Testis (tissue), 3 donors: Measurements from ENCODE around the gene GUCA2A. TPM values are rescaled to one million over a fixed set of nuclear protein-coding genes. Genes with fewer than 3 reads are reported as not detected.

Source experiments
- DNase-seq: peaks from one replicate; pipeline ENCODE4 v3.0.0-alpha.2; 2019
- H3K27ac ChIP-seq, 2 donors: fragments of 200-600 bp; sonication (generic); one replicate each; pipeline ENCODE4 v1.5.1; 2019
- H3K27me3 ChIP-seq: fragments of 200-600 bp; sonication (generic); one replicate; pipeline ENCODE4 v1.5.1; 2019
- H3K36me3 ChIP-seq: fragments of 200-600 bp; sonication (generic); one replicate; pipeline ENCODE4 v1.5.1; 2017; ENCODE audit warnings: low read depth; ENCODE audit errors: missing control alignments
- H3K4me1 ChIP-seq: fragments of 200-600 bp; sonication (generic); one replicate; pipeline ENCODE4 v1.5.1; 2019
- H3K4me3 ChIP-seq, 2 donors: fragments of 200-600 bp; sonication (generic); one replicate each; pipeline ENCODE4 v1.5.1; 2017 to 2019
- H3K9me3 ChIP-seq: fragments of 200-600 bp; sonication (generic); one replicate; pipeline ENCODE4 v1.5.1; 2017
- POLR2A ChIP-seq: fragments of 450-650 bp; IDR thresholded peaks from one replicate; pipeline ENCODE4 v1.6.1; 2017; ENCODE audit warnings: antibody characterized with exemption, mild to moderate bottlenecking, moderate library complexity
- WGBS, 2 donors: methylation state at CpG; one replicate each; pipeline ENCODE4 v1.1.5; 2018; 5-methylcytosine and 5-hydroxymethylcytosine counted together
- intact Hi-C: fragments of 100-400 bp; cut with DNase I; formaldehyde crosslinking; loops from one replicate; pipeline ENCODE4 v1.15.1; 2023; ENCODE audit warnings: low total_unique reads
- polyA plus RNA-seq: library from polyadenylated mRNA; stranded (reverse); fragments of 350-450 nt; fragmentation: Illumina TruSeq; extraction: RNeasy Lipid Tissue Mini Kit (QIAGEN cat#74804); gene quantifications from one replicate; pipeline ENCODE4 v1.2.3, GENCODE V29; 2014; ENCODE audit warnings: low read depth, low replicate concordance; ENCODE audit not compliant: insufficient read depth
- total RNA-seq, 2 donors: library from RNA; depleted of rRNA; stranded (reverse); fragments of >200 nt; gene quantifications; one replicate each; pipeline ENCODE4 v1.2.3, GENCODE V29; 2016
- TF ChIP-seq, protein P1 (sequence below), 3 experiments: fragments of 450-650 bp in 2 of 3; fragments of 200-600 bp in 1 of 3; sonication (generic) in 1 of 3; IDR thresholded peaks; one replicate each; pipeline ENCODE4 v1.5.1; 2016 to 2019; ENCODE audit warnings: antibody characterized with exemption in 3 of 3, mild to moderate bottlenecking in 2 of 3, moderate library complexity in 1 of 3

Gene GUCA2A
- total and polyA plus RNA-seq, 3 donors from 2014 or later: not detected

DNA sequence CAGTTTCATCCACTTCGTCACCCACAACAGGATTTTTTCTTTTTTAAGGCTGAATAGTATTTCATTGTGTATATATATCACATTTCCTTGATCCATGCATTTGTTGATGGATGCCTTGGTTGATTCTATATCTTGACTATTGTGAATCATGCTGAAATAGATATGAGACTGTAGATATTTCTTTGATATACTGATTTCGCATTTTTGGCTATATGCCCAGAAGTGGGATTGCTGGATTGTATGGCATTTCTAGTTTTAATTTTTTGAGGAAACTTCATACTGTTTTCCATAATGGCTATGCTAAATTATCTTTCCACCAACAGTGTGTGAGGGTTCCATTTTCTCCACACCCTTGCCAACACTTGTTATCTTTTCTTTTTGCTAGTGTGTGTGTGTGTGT lies 6.4 kb downstream of the GUCA2A start:
- WGBS, 2 donors: 81% methylated on average over 2 of the region's 2 CpGs

DNA sequence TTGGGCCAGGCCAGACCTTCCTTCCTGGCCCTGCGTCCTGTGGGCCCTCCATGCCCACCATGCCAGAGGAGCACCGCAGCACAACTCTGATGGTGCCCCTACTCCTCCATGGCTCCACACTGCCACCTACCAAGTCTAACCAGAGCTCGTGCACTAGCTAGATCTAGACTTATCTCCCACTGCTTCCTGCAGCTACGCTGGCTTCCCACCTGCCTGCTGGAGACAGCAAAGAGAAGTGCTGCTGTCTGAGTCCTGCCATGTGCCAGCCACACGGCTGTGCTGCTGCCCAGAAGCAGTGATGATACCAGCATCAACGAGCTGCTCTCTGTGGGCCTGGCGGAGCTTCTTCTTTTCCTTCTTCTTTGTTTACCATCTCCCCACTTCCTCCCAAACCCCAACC lies 6.9 kb downstream of the GUCA2A start:
- H3K4me3 ChIP-seq: no peak overlapping the region
- no peaks in the 10 kb centered on the region for H3K9me3 ChIP-seq
- DNase-seq: no peak
- no peak overlapping the region for H3K27ac ChIP-seq
- TF ChIP-seq, protein P1, sequence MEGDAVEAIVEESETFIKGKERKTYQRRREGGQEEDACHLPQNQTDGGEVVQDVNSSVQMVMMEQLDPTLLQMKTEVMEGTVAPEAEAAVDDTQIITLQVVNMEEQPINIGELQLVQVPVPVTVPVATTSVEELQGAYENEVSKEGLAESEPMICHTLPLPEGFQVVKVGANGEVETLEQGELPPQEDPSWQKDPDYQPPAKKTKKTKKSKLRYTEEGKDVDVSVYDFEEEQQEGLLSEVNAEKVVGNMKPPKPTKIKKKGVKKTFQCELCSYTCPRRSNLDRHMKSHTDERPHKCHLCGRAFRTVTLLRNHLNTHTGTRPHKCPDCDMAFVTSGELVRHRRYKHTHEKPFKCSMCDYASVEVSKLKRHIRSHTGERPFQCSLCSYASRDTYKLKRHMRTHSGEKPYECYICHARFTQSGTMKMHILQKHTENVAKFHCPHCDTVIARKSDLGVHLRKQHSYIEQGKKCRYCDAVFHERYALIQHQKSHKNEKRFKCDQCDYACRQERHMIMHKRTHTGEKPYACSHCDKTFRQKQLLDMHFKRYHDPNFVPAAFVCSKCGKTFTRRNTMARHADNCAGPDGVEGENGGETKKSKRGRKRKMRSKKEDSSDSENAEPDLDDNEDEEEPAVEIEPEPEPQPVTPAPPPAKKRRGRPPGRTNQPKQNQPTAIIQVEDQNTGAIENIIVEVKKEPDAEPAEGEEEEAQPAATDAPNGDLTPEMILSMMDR (IDR thresholded peaks at IDR 0.05): no peak
- TF ChIP-seq POLR2A: no peak
- no peaks in the 10 kb centered on the region for H3K4me1 ChIP-seq
- intact Hi-C loops: no loop called here
- 64 to 69% methylated on average over 7 of the region's 7 CpGs for WGBS, 2 donors
- H3K27me3 ChIP-seq: no peaks in the 10 kb centered on the region
- H3K36me3 ChIP-seq: no peaks in the 10 kb centered on the region

More for the DNA sequence above, 6.4 kb downstream of the GUCA2A start:
- intact Hi-C loops: no loop called here
- Histone ChIP-seq H3K36me3 (no peaks in the 10 kb centered on the region), H3K9me3 (no peaks in the 10 kb centered on the region), H3K27me3 (no peaks in the 10 kb centered on the region), H3K27ac (no peak overlapping the region), H3K4me1 (no peaks in the 10 kb centered on the region), H3K4me3 (no peak overlapping the region)
- no peak for DNase-seq
- no peak for TF ChIP-seq POLR2A
- TF ChIP-seq, protein P1 (IDR thresholded peaks at IDR 0.05): no peak

DNA sequence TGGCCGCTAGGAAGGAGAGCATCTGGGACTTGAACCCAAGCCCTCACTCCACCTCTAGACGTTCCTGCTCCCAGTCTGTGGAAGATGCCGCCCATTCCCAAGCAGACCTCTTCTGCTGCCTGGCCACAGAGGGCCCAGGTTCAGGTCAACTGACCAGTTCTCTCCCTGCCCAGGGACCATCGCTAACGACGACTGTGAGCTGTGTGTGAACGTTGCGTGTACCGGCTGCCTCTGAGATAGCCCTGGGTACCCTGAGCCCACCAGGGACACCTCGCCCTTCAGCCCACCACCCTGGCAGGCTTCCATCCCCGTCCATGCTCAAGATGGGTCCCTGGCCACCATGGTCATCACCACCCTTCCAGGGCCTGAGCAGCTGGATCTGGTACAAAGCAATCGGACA lies 9.2 kb downstream of the GUCA2A start:
- H3K4me3 ChIP-seq: no peak overlapping the region
- no peaks in the 10 kb centered on the region for H3K4me1 ChIP-seq
- H3K27me3 ChIP-seq: no peaks in the 10 kb centered on the region
- H3K36me3 ChIP-seq: no peaks in the 10 kb centered on the region
- TF ChIP-seq, protein P1 (IDR thresholded peaks at IDR 0.05): no peak
- TF ChIP-seq POLR2A: no peak
- no peaks in the 10 kb centered on the region for H3K9me3 ChIP-seq
- WGBS, 2 donors: 73 to 84% methylated on average over 5 to 12 of the region's 12 CpGs
- no peak overlapping the region for H3K27ac ChIP-seq
- no peak for DNase-seq
- intact Hi-C loops: no loop called here

DNA sequence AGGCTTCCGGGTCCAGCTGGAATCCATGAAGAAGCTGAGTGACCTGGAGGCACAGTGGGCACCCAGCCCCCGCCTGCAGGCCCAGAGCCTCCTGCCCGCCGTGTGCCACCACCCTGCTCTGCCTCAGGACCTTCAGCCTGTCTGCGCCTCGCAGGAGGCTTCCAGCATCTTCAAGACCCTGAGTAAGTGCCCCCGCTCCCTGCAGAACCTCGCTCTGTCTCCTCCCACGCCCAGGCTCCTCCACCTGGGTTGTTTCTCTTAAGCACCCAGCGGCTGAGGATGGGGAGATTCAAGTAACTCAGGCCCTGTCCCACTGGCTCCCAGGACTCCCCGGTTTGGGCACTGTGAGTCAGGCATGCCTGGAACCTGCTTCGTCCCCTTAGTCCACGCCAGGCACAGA lies 9.9 kb downstream of the GUCA2A start:
- no peaks in the 10 kb centered on the region for H3K36me3 ChIP-seq
- intact Hi-C loops: no loop called here
- 87 to 96% methylated on average over 8 to 13 of the region's 13 CpGs for WGBS, 2 donors
- no peak overlapping the region for H3K4me3 ChIP-seq
- TF ChIP-seq, protein P1 (IDR thresholded peaks at IDR 0.05): no peak
- no peak for TF ChIP-seq POLR2A
- no peaks in the 10 kb centered on the region for H3K27me3 ChIP-seq
- H3K9me3 ChIP-seq: no peaks in the 10 kb centered on the region
- no peaks in the 10 kb centered on the region for H3K4me1 ChIP-seq
- no peak overlapping the region for H3K27ac ChIP-seq
- DNase-seq: no peak

DNA sequence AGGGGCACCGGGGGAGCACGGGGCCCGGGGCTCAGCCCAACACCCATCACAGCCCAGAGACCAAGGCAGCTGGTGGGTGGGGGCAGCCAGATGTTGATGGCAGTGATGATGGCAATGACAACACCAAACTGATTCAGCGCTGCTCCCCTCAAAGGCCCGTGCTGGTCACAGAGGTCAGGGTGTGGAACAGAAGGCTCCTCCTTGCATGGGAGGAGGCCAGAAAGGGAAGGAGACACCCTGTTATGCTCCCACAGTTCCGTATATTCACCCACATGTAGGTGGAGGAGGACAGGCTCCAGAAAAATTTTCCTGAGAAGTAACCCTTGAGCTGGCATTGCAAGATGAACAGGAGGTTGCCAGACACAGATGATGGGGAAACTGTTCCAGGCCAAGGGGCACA lies 10.9 kb downstream of the GUCA2A start:
- H3K36me3 ChIP-seq: no peaks in the 10 kb centered on the region
- TF ChIP-seq, protein P1 (IDR thresholded peaks at IDR 0.05): no peak
- no peak for TF ChIP-seq POLR2A
- H3K4me3 ChIP-seq: no peak overlapping the region
- WGBS, 2 donors: 68 to 73% methylated on average over 3 to 6 of the region's 6 CpGs
- H3K9me3 ChIP-seq: no peaks in the 10 kb centered on the region
- DNase-seq: no peak
- H3K27me3 ChIP-seq: no peaks in the 10 kb centered on the region
- intact Hi-C loops: no loop called here
- no peak overlapping the region for H3K27ac ChIP-seq
- no peaks in the 10 kb centered on the region for H3K4me1 ChIP-seq
